HepG2 (cell line): ENCODE results near the gene GDPD5. TPM values are rescaled to one million over a fixed set of nuclear protein-coding genes. Genes with fewer than 3 reads are reported as not detected.

Experiments
- CENPT ChIP-seq: sonication (generic); formaldehyde crosslinking; IDR thresholded peaks from 2 replicates; pipeline ENCODE4 v1.8.0; 2022; ENCODE audit warnings: low read depth, mild to moderate bottlenecking, moderate library complexity, missing genetic modification reagents
- ELF4 ChIP-seq: sonication (generic); formaldehyde crosslinking; IDR thresholded peaks from 2 replicates; pipeline ENCODE4 v1.5.0; 2020; ENCODE audit warnings: missing genetic modification reagents, mild to moderate bottlenecking, moderate library complexity, borderline replicate concordance
- ERF ChIP-seq: IDR thresholded peaks from 2 replicates; pipeline ENCODE4 v1.6.1; 2018; ENCODE audit warnings: missing biosample characterization, missing genetic modification reagents
- HNF4A ChIP-seq: sonication (generic); formaldehyde crosslinking; IDR thresholded peaks from 2 replicates; pipeline ENCODE4 v1.4.0; 2020; ENCODE audit warnings: missing genetic modification reagents
- HNF4G ChIP-seq, 2 experiments: sonication (generic) in 1 of 2; formaldehyde crosslinking in 1 of 2; IDR thresholded peaks; 2 replicates each; pipeline versions ENCODE4 v1.4.0 to v1.6.1; 2011 to 2020; ENCODE audit warnings: borderline replicate concordance in 2 of 2, low read depth in 2 of 2, mild to moderate bottlenecking in 2 of 2, low read length in 1 of 2, missing genetic modification reagents in 1 of 2, moderate library complexity in 1 of 2
- MEIS2 ChIP-seq: sonication (generic); formaldehyde crosslinking; IDR thresholded peaks from 2 replicates; pipeline ENCODE4 v1.9.0; 2021; ENCODE audit warnings: mild to moderate bottlenecking, missing genetic modification reagents
- NONO ChIP-seq, 2 experiments: fragments of 450-650 bp in 1 of 2; sonication (generic) in 1 of 2; formaldehyde crosslinking in 1 of 2; IDR thresholded peaks in 1 of 2; conservative IDR thresholded peaks in 1 of 2; 2 replicates each; pipeline versions ENCODE4 v1.6.1 to v1.8.0; 2017 to 2022; ENCODE audit warnings: mild to moderate bottlenecking in 1 of 2, missing genetic modification reagents in 1 of 2, moderate library complexity in 1 of 2
- SALL1 ChIP-seq: sonication (generic); formaldehyde crosslinking; IDR thresholded peaks from 2 replicates; pipeline ENCODE4 v1.8.0; 2022; ENCODE audit warnings: mild to moderate bottlenecking, missing genetic modification reagents
- ZNF703 ChIP-seq: sonication (generic); formaldehyde crosslinking; IDR thresholded peaks from 2 replicates; pipeline ENCODE4 v1.5.1; 2020; ENCODE audit warnings: missing genetic modification reagents, mild to moderate bottlenecking, moderate library complexity, borderline replicate concordance
- polyA plus RNA-seq, 8 experiments: library from polyadenylated mRNA; depleted of rRNA in 3 of 8; stranded (reverse) in 7 of 8; unstranded in 1 of 8; fragments of >200 nt; fragmentation: Illumina TruSeq in 4 of 8; extraction: Trizol in 4 of 8; gene quantifications; 2 replicates each; pipeline versions ENCODE4 v1.2.1 to v1.2.3, GENCODE V29; 2011 to 2016; ENCODE audit warnings: low read depth in 4 of 8, missing spikeins in 1 of 8, mixed read lengths in 1 of 8; ENCODE audit not compliant: insufficient read depth in 1 of 8
- total RNA-seq, 5 experiments: library from RNA; depleted of rRNA; stranded (reverse); fragments of >200 nt; fragmentation: Illumina TruSeq; extraction: Trizol; gene quantifications; 2 replicates each; pipeline ENCODE4 v1.2.3, GENCODE V29; 2016; ENCODE audit warnings: low read depth in 1 of 5
- TF ChIP-seq, protein P1 (sequence below): IDR thresholded peaks from 2 replicates; pipeline ENCODE4 v1.4.0; 2020; ENCODE audit warnings: mild to moderate bottlenecking, missing genetic modification reagents
- TF ChIP-seq, protein P2 (sequence below): sonication (generic); formaldehyde crosslinking; IDR thresholded peaks from 2 replicates; pipeline ENCODE4 v1.9.0; 2021; ENCODE audit warnings: missing genetic modification reagents, borderline replicate concordance
- TF ChIP-seq, protein P3 (sequence below): sonication (generic); formaldehyde crosslinking; IDR thresholded peaks from 2 replicates; pipeline ENCODE4 v1.5.0; 2020; ENCODE audit warnings: mild to moderate bottlenecking, missing genetic modification reagents, borderline replicate concordance
- TF ChIP-seq, protein P4 (sequence below): sonication (generic); formaldehyde crosslinking; conservative IDR thresholded peaks from 2 replicates; pipeline ENCODE4 v1.4.0; 2020; ENCODE audit warnings: mild to moderate bottlenecking, missing genetic modification reagents, moderate library complexity

The GDPD5 gene
- total and polyA plus RNA-seq, 2 of the 13 experiments (the other 11 are each of a cell fraction or from before 2014, with no cell fraction given), result 55.0 to 67.5 TPM

DNA sequence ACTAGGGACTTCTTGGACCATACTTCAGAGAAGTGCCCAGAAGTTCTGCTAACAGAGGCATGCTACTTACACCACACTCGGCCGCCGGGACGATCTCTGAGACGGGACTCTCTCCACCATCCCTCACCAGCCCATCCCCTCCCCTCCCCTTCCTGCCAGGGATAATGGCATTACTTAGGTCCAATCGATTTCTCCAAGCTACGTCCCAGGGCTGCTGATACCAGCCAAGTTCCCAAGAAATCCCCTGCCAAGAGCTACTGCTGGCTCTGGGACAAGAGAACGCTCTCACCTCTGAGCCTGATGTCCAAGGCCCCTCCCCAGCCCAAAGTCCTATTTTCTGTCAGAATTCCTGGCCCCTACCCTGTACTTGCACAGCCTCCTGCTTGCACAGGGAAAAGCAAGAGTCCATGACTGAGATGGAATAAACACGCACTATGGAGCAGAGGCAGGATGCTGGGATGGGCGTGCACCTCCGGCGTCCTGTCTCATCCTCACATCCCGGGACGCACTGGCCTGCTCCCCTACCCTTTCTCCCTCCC lies 42.7 kb downstream of the GDPD5 start (continued):
- TF ChIP-seq HNF4A (CRISPR knock-in tag) (peak; percentile 90), MEIS2 (CRISPR knock-in tag) (no peak), ELF4 (CRISPR knock-in tag) (no peak), SALL1 (CRISPR knock-in tag) (peak; percentile 23; the same call in 1 of the 2 replicates), CENPT (CRISPR knock-in tag) (0 out of 2 replicates have a peak, but pooled peaks have one; percentile 15), HNF4G (IDR thresholded peaks at IDR 0.05; ENCODE audit: borderline replicate concordance, low read depth, low read length) (peak; percentile 69), HNF4G (CRISPR knock-in tag; IDR thresholded peaks at IDR 0.05; ENCODE audit: borderline replicate concordance, low read depth) (no peak), ERF (CRISPR knock-in tag) (no peak), NONO (IDR thresholded peaks at IDR 0.05) (no peak), NONO (CRISPR knock-in tag; conservative IDR thresholded peaks at IDR 0.05) (no peak), ZNF703 (CRISPR knock-in tag) (no peak)
- TF ChIP-seq, protein P1, sequence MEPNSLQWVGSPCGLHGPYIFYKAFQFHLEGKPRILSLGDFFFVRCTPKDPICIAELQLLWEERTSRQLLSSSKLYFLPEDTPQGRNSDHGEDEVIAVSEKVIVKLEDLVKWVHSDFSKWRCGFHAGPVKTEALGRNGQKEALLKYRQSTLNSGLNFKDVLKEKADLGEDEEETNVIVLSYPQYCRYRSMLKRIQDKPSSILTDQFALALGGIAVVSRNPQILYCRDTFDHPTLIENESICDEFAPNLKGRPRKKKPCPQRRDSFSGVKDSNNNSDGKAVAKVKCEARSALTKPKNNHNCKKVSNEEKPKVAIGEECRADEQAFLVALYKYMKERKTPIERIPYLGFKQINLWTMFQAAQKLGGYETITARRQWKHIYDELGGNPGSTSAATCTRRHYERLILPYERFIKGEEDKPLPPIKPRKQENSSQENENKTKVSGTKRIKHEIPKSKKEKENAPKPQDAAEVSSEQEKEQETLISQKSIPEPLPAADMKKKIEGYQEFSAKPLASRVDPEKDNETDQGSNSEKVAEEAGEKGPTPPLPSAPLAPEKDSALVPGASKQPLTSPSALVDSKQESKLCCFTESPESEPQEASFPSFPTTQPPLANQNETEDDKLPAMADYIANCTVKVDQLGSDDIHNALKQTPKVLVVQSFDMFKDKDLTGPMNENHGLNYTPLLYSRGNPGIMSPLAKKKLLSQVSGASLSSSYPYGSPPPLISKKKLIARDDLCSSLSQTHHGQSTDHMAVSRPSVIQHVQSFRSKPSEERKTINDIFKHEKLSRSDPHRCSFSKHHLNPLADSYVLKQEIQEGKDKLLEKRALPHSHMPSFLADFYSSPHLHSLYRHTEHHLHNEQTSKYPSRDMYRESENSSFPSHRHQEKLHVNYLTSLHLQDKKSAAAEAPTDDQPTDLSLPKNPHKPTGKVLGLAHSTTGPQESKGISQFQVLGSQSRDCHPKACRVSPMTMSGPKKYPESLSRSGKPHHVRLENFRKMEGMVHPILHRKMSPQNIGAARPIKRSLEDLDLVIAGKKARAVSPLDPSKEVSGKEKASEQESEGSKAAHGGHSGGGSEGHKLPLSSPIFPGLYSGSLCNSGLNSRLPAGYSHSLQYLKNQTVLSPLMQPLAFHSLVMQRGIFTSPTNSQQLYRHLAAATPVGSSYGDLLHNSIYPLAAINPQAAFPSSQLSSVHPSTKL, result 0 out of 2 replicates have a peak, but pooled peaks have one; percentile 25
- TF ChIP-seq, protein P2, sequence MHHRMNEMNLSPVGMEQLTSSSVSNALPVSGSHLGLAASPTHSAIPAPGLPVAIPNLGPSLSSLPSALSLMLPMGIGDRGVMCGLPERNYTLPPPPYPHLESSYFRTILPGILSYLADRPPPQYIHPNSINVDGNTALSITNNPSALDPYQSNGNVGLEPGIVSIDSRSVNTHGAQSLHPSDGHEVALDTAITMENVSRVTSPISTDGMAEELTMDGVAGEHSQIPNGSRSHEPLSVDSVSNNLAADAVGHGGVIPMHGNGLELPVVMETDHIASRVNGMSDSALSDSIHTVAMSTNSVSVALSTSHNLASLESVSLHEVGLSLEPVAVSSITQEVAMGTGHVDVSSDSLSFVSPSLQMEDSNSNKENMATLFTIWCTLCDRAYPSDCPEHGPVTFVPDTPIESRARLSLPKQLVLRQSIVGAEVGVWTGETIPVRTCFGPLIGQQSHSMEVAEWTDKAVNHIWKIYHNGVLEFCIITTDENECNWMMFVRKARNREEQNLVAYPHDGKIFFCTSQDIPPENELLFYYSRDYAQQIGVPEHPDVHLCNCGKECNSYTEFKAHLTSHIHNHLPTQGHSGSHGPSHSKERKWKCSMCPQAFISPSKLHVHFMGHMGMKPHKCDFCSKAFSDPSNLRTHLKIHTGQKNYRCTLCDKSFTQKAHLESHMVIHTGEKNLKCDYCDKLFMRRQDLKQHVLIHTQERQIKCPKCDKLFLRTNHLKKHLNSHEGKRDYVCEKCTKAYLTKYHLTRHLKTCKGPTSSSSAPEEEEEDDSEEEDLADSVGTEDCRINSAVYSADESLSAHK, result no peak
- TF ChIP-seq, protein P3, sequence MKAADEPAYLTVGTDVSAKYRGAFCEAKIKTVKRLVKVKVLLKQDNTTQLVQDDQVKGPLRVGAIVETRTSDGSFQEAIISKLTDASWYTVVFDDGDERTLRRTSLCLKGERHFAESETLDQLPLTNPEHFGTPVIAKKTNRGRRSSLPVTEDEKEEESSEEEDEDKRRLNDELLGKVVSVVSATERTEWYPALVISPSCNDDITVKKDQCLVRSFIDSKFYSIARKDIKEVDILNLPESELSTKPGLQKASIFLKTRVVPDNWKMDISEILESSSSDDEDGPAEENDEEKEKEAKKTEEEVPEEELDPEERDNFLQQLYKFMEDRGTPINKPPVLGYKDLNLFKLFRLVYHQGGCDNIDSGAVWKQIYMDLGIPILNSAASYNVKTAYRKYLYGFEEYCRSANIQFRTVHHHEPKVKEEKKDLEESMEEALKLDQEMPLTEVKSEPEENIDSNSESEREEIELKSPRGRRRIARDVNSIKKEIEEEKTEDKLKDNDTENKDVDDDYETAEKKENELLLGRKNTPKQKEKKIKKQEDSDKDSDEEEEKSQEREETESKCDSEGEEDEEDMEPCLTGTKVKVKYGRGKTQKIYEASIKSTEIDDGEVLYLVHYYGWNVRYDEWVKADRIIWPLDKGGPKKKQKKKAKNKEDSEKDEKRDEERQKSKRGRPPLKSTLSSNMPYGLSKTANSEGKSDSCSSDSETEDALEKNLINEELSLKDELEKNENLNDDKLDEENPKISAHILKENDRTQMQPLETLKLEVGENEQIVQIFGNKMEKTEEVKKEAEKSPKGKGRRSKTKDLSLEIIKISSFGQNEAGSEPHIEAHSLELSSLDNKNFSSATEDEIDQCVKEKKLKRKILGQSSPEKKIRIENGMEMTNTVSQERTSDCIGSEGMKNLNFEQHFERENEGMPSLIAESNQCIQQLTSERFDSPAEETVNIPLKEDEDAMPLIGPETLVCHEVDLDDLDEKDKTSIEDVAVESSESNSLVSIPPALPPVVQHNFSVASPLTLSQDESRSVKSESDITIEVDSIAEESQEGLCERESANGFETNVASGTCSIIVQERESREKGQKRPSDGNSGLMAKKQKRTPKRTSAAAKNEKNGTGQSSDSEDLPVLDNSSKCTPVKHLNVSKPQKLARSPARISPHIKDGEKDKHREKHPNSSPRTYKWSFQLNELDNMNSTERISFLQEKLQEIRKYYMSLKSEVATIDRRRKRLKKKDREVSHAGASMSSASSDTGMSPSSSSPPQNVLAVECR, result peak; percentile 21; the same call in 1 of the 2 replicates
- TF ChIP-seq, protein P4, sequence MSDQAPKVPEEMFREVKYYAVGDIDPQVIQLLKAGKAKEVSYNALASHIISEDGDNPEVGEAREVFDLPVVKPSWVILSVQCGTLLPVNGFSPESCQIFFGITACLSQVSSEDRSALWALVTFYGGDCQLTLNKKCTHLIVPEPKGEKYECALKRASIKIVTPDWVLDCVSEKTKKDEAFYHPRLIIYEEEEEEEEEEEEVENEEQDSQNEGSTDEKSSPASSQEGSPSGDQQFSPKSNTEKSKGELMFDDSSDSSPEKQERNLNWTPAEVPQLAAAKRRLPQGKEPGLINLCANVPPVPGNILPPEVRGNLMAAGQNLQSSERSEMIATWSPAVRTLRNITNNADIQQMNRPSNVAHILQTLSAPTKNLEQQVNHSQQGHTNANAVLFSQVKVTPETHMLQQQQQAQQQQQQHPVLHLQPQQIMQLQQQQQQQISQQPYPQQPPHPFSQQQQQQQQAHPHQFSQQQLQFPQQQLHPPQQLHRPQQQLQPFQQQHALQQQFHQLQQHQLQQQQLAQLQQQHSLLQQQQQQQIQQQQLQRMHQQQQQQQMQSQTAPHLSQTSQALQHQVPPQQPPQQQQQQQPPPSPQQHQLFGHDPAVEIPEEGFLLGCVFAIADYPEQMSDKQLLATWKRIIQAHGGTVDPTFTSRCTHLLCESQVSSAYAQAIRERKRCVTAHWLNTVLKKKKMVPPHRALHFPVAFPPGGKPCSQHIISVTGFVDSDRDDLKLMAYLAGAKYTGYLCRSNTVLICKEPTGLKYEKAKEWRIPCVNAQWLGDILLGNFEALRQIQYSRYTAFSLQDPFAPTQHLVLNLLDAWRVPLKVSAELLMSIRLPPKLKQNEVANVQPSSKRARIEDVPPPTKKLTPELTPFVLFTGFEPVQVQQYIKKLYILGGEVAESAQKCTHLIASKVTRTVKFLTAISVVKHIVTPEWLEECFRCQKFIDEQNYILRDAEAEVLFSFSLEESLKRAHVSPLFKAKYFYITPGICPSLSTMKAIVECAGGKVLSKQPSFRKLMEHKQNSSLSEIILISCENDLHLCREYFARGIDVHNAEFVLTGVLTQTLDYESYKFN (CRISPR knock-in tag), result peak; percentile 67
